HEK293 (cell line): ENCODE measurements around the gene CHI3L1.

Experiments
- MEIS1 ChIP-seq: sonication (generic); formaldehyde crosslinking; IDR thresholded peaks from 2 replicates; pipeline ENCODE4 v1.8.1; 2022; ENCODE audit warnings: missing genetic modification reagents, mild to moderate bottlenecking, borderline replicate concordance
- ZNF211 ChIP-seq: fragments of 450-650 bp; formaldehyde crosslinking; IDR thresholded peaks from 2 replicates; pipeline ENCODE4 v1.5.1; 2016; ENCODE audit warnings: low read depth, missing biosample characterization, missing genetic modification characterization
- ZNF366 ChIP-seq: fragments of 450-650 bp; formaldehyde crosslinking; conservative IDR thresholded peaks from 2 replicates; pipeline ENCODE4 v1.5.1; 2016; ENCODE audit warnings: missing biosample characterization, missing genetic modification characterization
- ZNF660 ChIP-seq: fragments of 450-650 bp; IDR thresholded peaks from 2 replicates; pipeline ENCODE4 v1.5.1; 2018; ENCODE audit warnings: missing biosample characterization, mild to moderate bottlenecking, missing genetic modification characterization
- TF ChIP-seq, protein P1 (sequence below): fragments of 450-650 bp; formaldehyde crosslinking; IDR thresholded peaks from 2 replicates; pipeline ENCODE4 v1.5.1; 2016; ENCODE audit warnings: missing biosample characterization, missing genetic modification characterization
- TF ChIP-seq, protein P2 (sequence below): fragments of 450-650 bp; formaldehyde crosslinking; IDR thresholded peaks from 2 replicates; pipeline ENCODE4 v1.5.1; 2016; ENCODE audit warnings: missing biosample characterization, missing genetic modification characterization
- TF ChIP-seq, protein P3 (sequence below): sonication (generic); formaldehyde crosslinking; IDR thresholded peaks from 2 replicates; pipeline ENCODE4 v1.8.1; 2022; ENCODE audit warnings: mild to moderate bottlenecking, moderate library complexity, missing genetic modification reagents
- TF ChIP-seq, protein P4 (sequence below): fragments of 450-650 bp; formaldehyde crosslinking; IDR thresholded peaks from 2 replicates; pipeline ENCODE4 v1.5.1; 2017; ENCODE audit warnings: missing biosample characterization, missing genetic modification characterization
- TF ChIP-seq, protein P5 (sequence below): fragments of 450-650 bp; formaldehyde crosslinking; IDR thresholded peaks from 2 replicates; pipeline ENCODE4 v1.5.1; 2016; ENCODE audit warnings: missing biosample characterization, missing genetic modification characterization, low read depth

DNA sequence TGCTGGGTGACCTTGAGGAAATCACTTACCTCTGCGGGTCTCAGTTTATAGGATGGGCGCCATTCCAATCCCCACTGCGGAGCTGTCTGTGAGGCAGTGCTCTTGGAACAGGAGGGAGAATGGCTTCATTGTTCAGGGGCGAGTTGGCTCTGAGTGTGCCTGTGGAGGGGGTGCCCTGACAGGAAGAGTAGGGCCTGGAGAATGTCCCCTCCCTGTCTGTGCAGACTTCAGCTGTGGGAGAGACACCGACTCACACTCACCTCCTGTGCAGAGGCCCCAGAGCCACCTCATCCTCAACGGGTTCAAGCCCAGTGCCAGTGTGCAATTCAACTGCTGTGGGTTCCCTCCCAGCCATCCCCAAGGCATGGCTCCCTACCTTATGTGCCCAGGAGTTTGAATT, 41.8 kb downstream of the CHI3L1 start:
- TF ChIP-seq, protein P1, sequence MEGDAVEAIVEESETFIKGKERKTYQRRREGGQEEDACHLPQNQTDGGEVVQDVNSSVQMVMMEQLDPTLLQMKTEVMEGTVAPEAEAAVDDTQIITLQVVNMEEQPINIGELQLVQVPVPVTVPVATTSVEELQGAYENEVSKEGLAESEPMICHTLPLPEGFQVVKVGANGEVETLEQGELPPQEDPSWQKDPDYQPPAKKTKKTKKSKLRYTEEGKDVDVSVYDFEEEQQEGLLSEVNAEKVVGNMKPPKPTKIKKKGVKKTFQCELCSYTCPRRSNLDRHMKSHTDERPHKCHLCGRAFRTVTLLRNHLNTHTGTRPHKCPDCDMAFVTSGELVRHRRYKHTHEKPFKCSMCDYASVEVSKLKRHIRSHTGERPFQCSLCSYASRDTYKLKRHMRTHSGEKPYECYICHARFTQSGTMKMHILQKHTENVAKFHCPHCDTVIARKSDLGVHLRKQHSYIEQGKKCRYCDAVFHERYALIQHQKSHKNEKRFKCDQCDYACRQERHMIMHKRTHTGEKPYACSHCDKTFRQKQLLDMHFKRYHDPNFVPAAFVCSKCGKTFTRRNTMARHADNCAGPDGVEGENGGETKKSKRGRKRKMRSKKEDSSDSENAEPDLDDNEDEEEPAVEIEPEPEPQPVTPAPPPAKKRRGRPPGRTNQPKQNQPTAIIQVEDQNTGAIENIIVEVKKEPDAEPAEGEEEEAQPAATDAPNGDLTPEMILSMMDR = no peak
- TF ChIP-seq ZNF660 = no peak
- TF ChIP-seq, protein P2, sequence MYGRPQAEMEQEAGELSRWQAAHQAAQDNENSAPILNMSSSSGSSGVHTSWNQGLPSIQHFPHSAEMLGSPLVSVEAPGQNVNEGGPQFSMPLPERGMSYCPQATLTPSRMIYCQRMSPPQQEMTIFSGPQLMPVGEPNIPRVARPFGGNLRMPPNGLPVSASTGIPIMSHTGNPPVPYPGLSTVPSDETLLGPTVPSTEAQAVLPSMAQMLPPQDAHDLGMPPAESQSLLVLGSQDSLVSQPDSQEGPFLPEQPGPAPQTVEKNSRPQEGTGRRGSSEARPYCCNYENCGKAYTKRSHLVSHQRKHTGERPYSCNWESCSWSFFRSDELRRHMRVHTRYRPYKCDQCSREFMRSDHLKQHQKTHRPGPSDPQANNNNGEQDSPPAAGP (tag by site-specific recombination) = no peak
- no peak for TF ChIP-seq ZNF211 (tag by site-specific recombination)
- TF ChIP-seq ZNF366 (tag by site-specific recombination) = no peak
- TF ChIP-seq, protein P3, sequence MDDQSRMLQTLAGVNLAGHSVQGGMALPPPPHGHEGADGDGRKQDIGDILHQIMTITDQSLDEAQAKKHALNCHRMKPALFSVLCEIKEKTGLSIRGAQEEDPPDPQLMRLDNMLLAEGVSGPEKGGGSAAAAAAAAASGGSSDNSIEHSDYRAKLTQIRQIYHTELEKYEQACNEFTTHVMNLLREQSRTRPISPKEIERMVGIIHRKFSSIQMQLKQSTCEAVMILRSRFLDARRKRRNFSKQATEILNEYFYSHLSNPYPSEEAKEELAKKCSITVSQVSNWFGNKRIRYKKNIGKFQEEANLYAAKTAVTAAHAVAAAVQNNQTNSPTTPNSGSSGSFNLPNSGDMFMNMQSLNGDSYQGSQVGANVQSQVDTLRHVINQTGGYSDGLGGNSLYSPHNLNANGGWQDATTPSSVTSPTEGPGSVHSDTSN (CRISPR knock-in tag) = no peak
- TF ChIP-seq, protein P4, sequence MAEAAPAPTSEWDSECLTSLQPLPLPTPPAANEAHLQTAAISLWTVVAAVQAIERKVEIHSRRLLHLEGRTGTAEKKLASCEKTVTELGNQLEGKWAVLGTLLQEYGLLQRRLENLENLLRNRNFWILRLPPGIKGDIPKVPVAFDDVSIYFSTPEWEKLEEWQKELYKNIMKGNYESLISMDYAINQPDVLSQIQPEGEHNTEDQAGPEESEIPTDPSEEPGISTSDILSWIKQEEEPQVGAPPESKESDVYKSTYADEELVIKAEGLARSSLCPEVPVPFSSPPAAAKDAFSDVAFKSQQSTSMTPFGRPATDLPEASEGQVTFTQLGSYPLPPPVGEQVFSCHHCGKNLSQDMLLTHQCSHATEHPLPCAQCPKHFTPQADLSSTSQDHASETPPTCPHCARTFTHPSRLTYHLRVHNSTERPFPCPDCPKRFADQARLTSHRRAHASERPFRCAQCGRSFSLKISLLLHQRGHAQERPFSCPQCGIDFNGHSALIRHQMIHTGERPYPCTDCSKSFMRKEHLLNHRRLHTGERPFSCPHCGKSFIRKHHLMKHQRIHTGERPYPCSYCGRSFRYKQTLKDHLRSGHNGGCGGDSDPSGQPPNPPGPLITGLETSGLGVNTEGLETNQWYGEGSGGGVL = no peak
- TF ChIP-seq, protein P5, sequence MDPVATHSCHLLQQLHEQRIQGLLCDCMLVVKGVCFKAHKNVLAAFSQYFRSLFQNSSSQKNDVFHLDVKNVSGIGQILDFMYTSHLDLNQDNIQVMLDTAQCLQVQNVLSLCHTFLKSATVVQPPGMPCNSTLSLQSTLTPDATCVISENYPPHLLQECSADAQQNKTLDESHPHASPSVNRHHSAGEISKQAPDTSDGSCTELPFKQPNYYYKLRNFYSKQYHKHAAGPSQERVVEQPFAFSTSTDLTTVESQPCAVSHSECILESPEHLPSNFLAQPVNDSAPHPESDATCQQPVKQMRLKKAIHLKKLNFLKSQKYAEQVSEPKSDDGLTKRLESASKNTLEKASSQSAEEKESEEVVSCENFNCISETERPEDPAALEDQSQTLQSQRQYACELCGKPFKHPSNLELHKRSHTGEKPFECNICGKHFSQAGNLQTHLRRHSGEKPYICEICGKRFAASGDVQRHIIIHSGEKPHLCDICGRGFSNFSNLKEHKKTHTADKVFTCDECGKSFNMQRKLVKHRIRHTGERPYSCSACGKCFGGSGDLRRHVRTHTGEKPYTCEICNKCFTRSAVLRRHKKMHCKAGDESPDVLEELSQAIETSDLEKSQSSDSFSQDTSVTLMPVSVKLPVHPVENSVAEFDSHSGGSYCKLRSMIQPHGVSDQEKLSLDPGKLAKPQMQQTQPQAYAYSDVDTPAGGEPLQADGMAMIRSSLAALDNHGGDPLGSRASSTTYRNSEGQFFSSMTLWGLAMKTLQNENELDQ (tag by site-specific recombination) = no peak
- no peak for TF ChIP-seq MEIS1 (CRISPR knock-in tag)
